HepG2 (cell line): ENCODE results near the gene PPP1R18. TPM values are rescaled to one million over a fixed set of nuclear protein-coding genes. Genes with fewer than 3 reads are reported as not detected.

ENCODE experiments used
- BCL6 ChIP-seq: IDR thresholded peaks from 2 replicates; pipeline ENCODE4 v1.6.1; 2016; ENCODE audit warnings: missing genetic modification reagents, missing compliant biosample characterization
- ONECUT2 ChIP-seq: sonication (generic); formaldehyde crosslinking; IDR thresholded peaks from 2 replicates; pipeline ENCODE4 v1.4.0; 2020; ENCODE audit warnings: missing genetic modification reagents
- PAWR ChIP-seq: sonication (generic); formaldehyde crosslinking; IDR thresholded peaks from 2 replicates; pipeline ENCODE4 v1.4.0; 2020; ENCODE audit warnings: missing genetic modification reagents, mild to moderate bottlenecking, borderline replicate concordance
- TBP ChIP-seq: sonication (generic); formaldehyde crosslinking; IDR thresholded peaks from 2 replicates; pipeline ENCODE4 v1.5.0; 2020; ENCODE audit warnings: missing genetic modification reagents
- TP53 ChIP-seq: sonication (generic); formaldehyde crosslinking; conservative IDR thresholded peaks from 2 replicates; pipeline ENCODE4 v1.4.0; 2020; ENCODE audit warnings: missing genetic modification reagents
- ZNF280D ChIP-seq: sonication (generic); formaldehyde crosslinking; IDR thresholded peaks from 2 replicates; pipeline ENCODE4 v1.5.1; 2020; ENCODE audit warnings: mild to moderate bottlenecking, missing genetic modification reagents
- ZNF33B ChIP-seq: sonication (generic); formaldehyde crosslinking; IDR thresholded peaks from 2 replicates; pipeline ENCODE4 v1.5.1; 2020; ENCODE audit warnings: mild to moderate bottlenecking, missing genetic modification reagents
- ZNF431 ChIP-seq: sonication (generic); formaldehyde crosslinking; IDR thresholded peaks from 2 replicates; pipeline ENCODE4 v1.9.0; 2022; ENCODE audit warnings: missing genetic modification reagents, low read depth, mild to moderate bottlenecking, borderline replicate concordance
- ZNF432 ChIP-seq: sonication (generic); formaldehyde crosslinking; IDR thresholded peaks from 2 replicates; pipeline ENCODE4 v1.5.0; 2020; ENCODE audit warnings: missing genetic modification reagents, mild to moderate bottlenecking, borderline replicate concordance
- ZNF800 ChIP-seq: sonication (generic); formaldehyde crosslinking; IDR thresholded peaks from 2 replicates; pipeline ENCODE4 v1.4.0; 2020; ENCODE audit warnings: missing genetic modification reagents
- ZSCAN29 ChIP-seq: sonication (generic); formaldehyde crosslinking; conservative IDR thresholded peaks from 2 replicates; pipeline ENCODE4 v1.4.0; 2020; ENCODE audit warnings: mild to moderate bottlenecking, missing genetic modification reagents
- polyA plus RNA-seq, 8 experiments: library from polyadenylated mRNA; depleted of rRNA in 3 of 8; stranded (reverse) in 7 of 8; unstranded in 1 of 8; fragments of >200 nt; fragmentation: Illumina TruSeq in 4 of 8; extraction: Trizol in 4 of 8; gene quantifications; 2 replicates each; pipeline versions ENCODE4 v1.2.1 to v1.2.3, GENCODE V29; 2011 to 2016; ENCODE audit warnings: low read depth in 4 of 8, missing spikeins in 1 of 8, mixed read lengths in 1 of 8; ENCODE audit not compliant: insufficient read depth in 1 of 8
- total RNA-seq, 5 experiments: library from RNA; depleted of rRNA; stranded (reverse); fragments of >200 nt; fragmentation: Illumina TruSeq; extraction: Trizol; gene quantifications; 2 replicates each; pipeline ENCODE4 v1.2.3, GENCODE V29; 2016; ENCODE audit warnings: low read depth in 1 of 5
- TF ChIP-seq, protein P1 (sequence below): conservative IDR thresholded peaks from 2 replicates; pipeline ENCODE4 v1.6.1; 2018; ENCODE audit warnings: missing genetic modification reagents
- TF ChIP-seq, protein P2 (sequence below): sonication (generic); formaldehyde crosslinking; IDR thresholded peaks from 2 replicates; pipeline ENCODE4 v1.5.0; 2020; ENCODE audit warnings: mild to moderate bottlenecking, missing genetic modification reagents, moderate library complexity
- TF ChIP-seq, protein P3 (sequence below): sonication (generic); formaldehyde crosslinking; conservative IDR thresholded peaks from 2 replicates; pipeline ENCODE4 v1.4.0; 2020; ENCODE audit warnings: missing genetic modification reagents
- TF ChIP-seq, protein P4 (sequence below): IDR thresholded peaks from 2 replicates; pipeline ENCODE4 v1.6.1; 2016; ENCODE audit warnings: missing compliant biosample characterization, missing genetic modification reagents, borderline replicate concordance

PPP1R18 gene
- total and polyA plus RNA-seq, 2 of the 13 experiments (the other 11 are each of a cell fraction or from before 2014, with no cell fraction given), result 4.9 to 9.2 TPM

- TF ChIP-seq TP53 (CRISPR knock-in tag), result 0 out of 2 replicates have a peak, but pooled peaks have one; percentile 41
- no peak for TF ChIP-seq ZNF432 (CRISPR knock-in tag)
- peak; percentile 71; the same call in 1 of the 2 replicates for TF ChIP-seq ZNF800
- TF ChIP-seq, protein P1, sequence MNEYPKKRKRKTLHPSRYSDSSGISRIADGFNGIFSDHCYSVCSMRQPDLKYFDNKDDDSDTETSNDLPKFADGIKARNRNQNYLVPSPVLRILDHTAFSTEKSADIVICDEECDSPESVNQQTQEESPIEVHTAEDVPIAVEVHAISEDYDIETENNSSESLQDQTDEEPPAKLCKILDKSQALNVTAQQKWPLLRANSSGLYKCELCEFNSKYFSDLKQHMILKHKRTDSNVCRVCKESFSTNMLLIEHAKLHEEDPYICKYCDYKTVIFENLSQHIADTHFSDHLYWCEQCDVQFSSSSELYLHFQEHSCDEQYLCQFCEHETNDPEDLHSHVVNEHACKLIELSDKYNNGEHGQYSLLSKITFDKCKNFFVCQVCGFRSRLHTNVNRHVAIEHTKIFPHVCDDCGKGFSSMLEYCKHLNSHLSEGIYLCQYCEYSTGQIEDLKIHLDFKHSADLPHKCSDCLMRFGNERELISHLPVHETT (CRISPR knock-in tag), result no peak
- TF ChIP-seq PAWR (CRISPR knock-in tag), result no peak
- TF ChIP-seq TBP, result no peak
- TF ChIP-seq ONECUT2 (CRISPR knock-in tag), result no peak
- TF ChIP-seq ZNF431 (CRISPR knock-in tag), result no peak
- TF ChIP-seq, protein P2, sequence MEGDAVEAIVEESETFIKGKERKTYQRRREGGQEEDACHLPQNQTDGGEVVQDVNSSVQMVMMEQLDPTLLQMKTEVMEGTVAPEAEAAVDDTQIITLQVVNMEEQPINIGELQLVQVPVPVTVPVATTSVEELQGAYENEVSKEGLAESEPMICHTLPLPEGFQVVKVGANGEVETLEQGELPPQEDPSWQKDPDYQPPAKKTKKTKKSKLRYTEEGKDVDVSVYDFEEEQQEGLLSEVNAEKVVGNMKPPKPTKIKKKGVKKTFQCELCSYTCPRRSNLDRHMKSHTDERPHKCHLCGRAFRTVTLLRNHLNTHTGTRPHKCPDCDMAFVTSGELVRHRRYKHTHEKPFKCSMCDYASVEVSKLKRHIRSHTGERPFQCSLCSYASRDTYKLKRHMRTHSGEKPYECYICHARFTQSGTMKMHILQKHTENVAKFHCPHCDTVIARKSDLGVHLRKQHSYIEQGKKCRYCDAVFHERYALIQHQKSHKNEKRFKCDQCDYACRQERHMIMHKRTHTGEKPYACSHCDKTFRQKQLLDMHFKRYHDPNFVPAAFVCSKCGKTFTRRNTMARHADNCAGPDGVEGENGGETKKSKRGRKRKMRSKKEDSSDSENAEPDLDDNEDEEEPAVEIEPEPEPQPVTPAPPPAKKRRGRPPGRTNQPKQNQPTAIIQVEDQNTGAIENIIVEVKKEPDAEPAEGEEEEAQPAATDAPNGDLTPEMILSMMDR (CRISPR knock-in tag), result 0 out of 2 replicates have a peak, but pooled peaks have one; percentile 13
- TF ChIP-seq, protein P3, sequence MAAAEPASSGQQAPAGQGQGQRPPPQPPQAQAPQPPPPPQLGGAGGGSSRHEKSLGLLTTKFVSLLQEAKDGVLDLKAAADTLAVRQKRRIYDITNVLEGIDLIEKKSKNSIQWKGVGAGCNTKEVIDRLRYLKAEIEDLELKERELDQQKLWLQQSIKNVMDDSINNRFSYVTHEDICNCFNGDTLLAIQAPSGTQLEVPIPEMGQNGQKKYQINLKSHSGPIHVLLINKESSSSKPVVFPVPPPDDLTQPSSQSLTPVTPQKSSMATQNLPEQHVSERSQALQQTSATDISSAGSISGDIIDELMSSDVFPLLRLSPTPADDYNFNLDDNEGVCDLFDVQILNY, result 0 out of 2 replicates have a peak, but pooled peaks have one; percentile 24
- 0 out of 2 replicates have a peak, but pooled peaks have one; percentile 37 for TF ChIP-seq BCL6 (CRISPR knock-in tag)
- TF ChIP-seq ZSCAN29 (CRISPR knock-in tag), result no peak
- no peak for TF ChIP-seq ZNF280D
- peak; percentile 59; the same call in 1 of the 2 replicates for TF ChIP-seq ZNF33B
- TF ChIP-seq, protein P4, sequence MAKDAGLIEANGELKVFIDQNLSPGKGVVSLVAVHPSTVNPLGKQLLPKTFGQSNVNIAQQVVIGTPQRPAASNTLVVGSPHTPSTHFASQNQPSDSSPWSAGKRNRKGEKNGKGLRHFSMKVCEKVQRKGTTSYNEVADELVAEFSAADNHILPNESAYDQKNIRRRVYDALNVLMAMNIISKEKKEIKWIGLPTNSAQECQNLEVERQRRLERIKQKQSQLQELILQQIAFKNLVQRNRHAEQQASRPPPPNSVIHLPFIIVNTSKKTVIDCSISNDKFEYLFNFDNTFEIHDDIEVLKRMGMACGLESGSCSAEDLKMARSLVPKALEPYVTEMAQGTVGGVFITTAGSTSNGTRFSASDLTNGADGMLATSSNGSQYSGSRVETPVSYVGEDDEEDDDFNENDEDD (CRISPR knock-in tag), result peak; percentile 30; the same call in 1 of the 2 replicates
Observed at GRCh38 chr6:30690403-30691207, 4.2 kb upstream of the PPP1R18 start, which contains the start of gene NRM (continued).
